Caco-2 (cell line): ENCODE results near the gene AP5M1. TPM values are rescaled to one million over a fixed set of nuclear protein-coding genes. Genes with fewer than 3 reads are reported as not detected.

Experiments used
- BruUV-seq: library from RNA; stranded (reverse); fragments of 400-500 nt; replicated peaks from 2 replicates; lab custom pipeline; 2021; lab: Mats Ljungman, UMichigan
- CTCF ChIA-PET: fragments of 300-600 bp; sonication (Branson Sonifier 250); formaldehyde crosslinking; loops from one replicate; lab custom pipeline; 2022; ENCODE audit warnings: antibody characterized with exemption; lab: Charles Lee
- POLR2A ChIA-PET: fragments of 300-600 bp; sonication (Branson Sonifier 250); formaldehyde crosslinking; loops from one replicate; lab custom pipeline; 2022; ENCODE audit warnings: antibody characterized with exemption; lab: Charles Lee
- DNase-seq, 2 experiments: peaks; one replicate each; pipeline versions ENCODE4 v3.0.0 to v3.0.0-alpha.2; 2020 to 2022
- H3K27me3 ChIP-seq: replicated peaks from 2 replicates; pipeline ENCODE4 v1.6.0; 2011; ENCODE audit warnings: low read length; ENCODE audit not compliant: control insufficient read depth, insufficient read depth
- H3K36me3 ChIP-seq: 2 replicates; pipeline ENCODE4 v1.5.1; 2011; ENCODE audit warnings: low read length; ENCODE audit not compliant: control insufficient read depth, insufficient read depth
- H3K4me1 ChIP-seq: fragments of 250-450 bp; sonication (Bioruptor Pico); 2 replicates; pipeline ENCODE4 v1.5.1; 2020; ENCODE audit warnings: mild to moderate bottlenecking
- H3K4me3 ChIP-seq: 2 replicates; pipeline ENCODE4 v1.5.1; 2011; ENCODE audit warnings: low read depth, mild to moderate bottlenecking, control low read depth, low read length
- H3K9me3 ChIP-seq: fragments of 250-450 bp; sonication (Bioruptor Pico); 2 replicates; pipeline ENCODE4 v1.5.1; 2020; ENCODE audit warnings: mild to moderate bottlenecking, moderate library complexity
- H3K27ac Mint-ChIP-seq: one replicate; pipeline ENCODE4 v1.8.0; 2022; ENCODE audit warnings: mixed read lengths; ENCODE audit not compliant: unreplicated experiment
- H3K27me3 Mint-ChIP-seq: one replicate; pipeline ENCODE4 v1.8.0; 2022; ENCODE audit warnings: mixed read lengths; ENCODE audit not compliant: insufficient read depth, unreplicated experiment
- H3K36me3 Mint-ChIP-seq: one replicate; pipeline ENCODE4 v1.8.0; 2022; ENCODE audit warnings: mild to moderate bottlenecking, mixed read lengths; ENCODE audit not compliant: insufficient read depth, unreplicated experiment
- H3K4me1 Mint-ChIP-seq: one replicate; pipeline ENCODE4 v1.8.0; 2022; ENCODE audit warnings: low read depth, mixed read lengths; ENCODE audit not compliant: unreplicated experiment
- H3K4me3 Mint-ChIP-seq: one replicate; pipeline ENCODE4 v1.8.0; 2022; ENCODE audit warnings: mild to moderate bottlenecking, moderate library complexity, mixed read lengths; ENCODE audit not compliant: unreplicated experiment
- H3K9me3 Mint-ChIP-seq: one replicate; pipeline ENCODE4 v1.8.0; 2022; ENCODE audit warnings: mixed read lengths; ENCODE audit not compliant: unreplicated experiment
- intact Hi-C: fragments of 100-400 bp; cut with micrococcal nuclease; formaldehyde crosslinking; loops from one replicate; pipeline ENCODE4 v1.10.0; 2022; ENCODE audit not compliant: unreplicated experiment
- total RNA-seq: library from RNA; stranded (reverse); gene quantifications from 2 replicates; pipeline ENCODE4 v1.2.3, GENCODE V29; 2022
- TF ChIP-seq, protein P1 (sequence below), 2 experiments: fragments of 200-600 bp in 1 of 2; IDR thresholded peaks; 1 replicate in 1 of 2; 2 replicates in 1 of 2; pipeline versions ENCODE4 v1.5.1 to v1.8.0; 2011 to 2022; ENCODE audit warnings: antibody characterized with exemption in 1 of 2, control low read depth in 1 of 2, inconsistent platforms in 1 of 2, low read depth in 1 of 2, low read length in 1 of 2, mild to moderate bottlenecking in 1 of 2, moderate library complexity in 1 of 2; ENCODE audit not compliant: insufficient read depth in 1 of 2, severe bottlenecking in 1 of 2, unreplicated experiment in 1 of 2

AP5M1 gene
- total RNA-seq, 1 experiment from 2014 or later = 47.8 TPM

DNA sequence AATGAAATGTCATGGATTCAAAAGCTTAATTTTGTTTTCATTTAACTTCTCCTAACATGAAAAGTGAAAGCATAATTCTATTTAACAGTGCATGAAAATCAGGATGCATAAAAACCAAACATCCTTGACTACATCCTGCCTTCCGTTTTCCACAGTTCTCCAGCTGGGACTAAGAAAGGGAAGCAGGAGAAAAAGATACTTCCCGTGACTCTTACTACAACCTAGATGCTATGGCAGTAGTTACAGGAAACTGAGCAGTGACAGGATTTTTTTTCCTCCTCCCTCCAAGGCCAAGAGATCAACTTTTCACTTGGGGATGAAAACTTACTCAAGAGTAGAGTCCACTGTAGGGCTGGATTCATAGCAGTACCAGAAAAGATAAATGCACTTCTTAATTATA, 2.7 kb upstream of the AP5M1 start:
- Mint-ChIP-seq H3K4me1 (peaks cover 26% of the 10 kb centered on the region), H3K36me3 (peaks cover 15% of the 10 kb centered on the region), H3K27me3 (no peaks in the 10 kb centered on the region), H3K27ac (no peak overlapping the region), H3K9me3 (no peaks in the 10 kb centered on the region), H3K4me3 (no peak overlapping the region)
- H3K4me3 ChIP-seq = no peak overlapping the region
- no peaks in the 10 kb centered on the region for H3K9me3 ChIP-seq
- intact Hi-C loops = loop anchor here (5.0 kb wide), 1 partner anchor 1659 kb away; no protein-coding TSS in a partner anchor
- no TSS peak for BruUV-seq
- no peak for DNase-seq
- no peaks in the 10 kb centered on the region for H3K27me3 ChIP-seq
- TF ChIP-seq, protein P1, sequence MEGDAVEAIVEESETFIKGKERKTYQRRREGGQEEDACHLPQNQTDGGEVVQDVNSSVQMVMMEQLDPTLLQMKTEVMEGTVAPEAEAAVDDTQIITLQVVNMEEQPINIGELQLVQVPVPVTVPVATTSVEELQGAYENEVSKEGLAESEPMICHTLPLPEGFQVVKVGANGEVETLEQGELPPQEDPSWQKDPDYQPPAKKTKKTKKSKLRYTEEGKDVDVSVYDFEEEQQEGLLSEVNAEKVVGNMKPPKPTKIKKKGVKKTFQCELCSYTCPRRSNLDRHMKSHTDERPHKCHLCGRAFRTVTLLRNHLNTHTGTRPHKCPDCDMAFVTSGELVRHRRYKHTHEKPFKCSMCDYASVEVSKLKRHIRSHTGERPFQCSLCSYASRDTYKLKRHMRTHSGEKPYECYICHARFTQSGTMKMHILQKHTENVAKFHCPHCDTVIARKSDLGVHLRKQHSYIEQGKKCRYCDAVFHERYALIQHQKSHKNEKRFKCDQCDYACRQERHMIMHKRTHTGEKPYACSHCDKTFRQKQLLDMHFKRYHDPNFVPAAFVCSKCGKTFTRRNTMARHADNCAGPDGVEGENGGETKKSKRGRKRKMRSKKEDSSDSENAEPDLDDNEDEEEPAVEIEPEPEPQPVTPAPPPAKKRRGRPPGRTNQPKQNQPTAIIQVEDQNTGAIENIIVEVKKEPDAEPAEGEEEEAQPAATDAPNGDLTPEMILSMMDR (IDR thresholded peaks at IDR 0.05; ENCODE audit: insufficient read depth in 1 of 2, low read depth in 1 of 2, low read length in 1 of 2, severe bottlenecking in 1 of 2, unreplicated experiment in 1 of 2) = no peak
- peaks cover 27% of the 10 kb centered on the region for H3K4me1 ChIP-seq
- ChIA-PET POLR2A (no interaction called here), CTCF (no interaction called here)
- 0 out of 2 replicates have a peak, but pooled peaks cover 1% of the 10 kb centered on the region for H3K36me3 ChIP-seq

DNA sequence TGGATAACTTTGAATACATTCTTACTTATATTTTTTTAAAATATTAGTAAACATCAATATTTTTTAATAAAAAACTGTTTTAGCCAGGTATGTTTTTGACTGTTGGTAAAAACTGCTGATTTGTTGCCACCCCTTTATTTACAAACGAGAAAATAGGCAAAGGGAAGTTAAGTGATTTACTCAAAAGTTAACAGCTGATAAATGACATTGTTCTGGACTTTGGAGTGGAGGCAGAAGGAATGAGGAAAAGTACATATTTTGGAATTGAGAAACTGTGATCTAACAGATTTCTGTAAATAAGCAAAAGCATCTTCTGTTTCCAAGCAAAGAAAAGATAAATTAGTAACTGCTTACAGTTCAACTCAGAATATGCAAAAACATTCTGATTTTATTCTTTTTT, 4.5 kb downstream of the AP5M1 start:
- Mint-ChIP-seq H3K27ac (no peak overlapping the region), H3K9me3 (no peaks in the 10 kb centered on the region), H3K36me3 (peaks cover 33% of the 10 kb centered on the region), H3K4me1 (peaks cover 17% of the 10 kb centered on the region), H3K4me3 (no peak overlapping the region), H3K27me3 (no peaks in the 10 kb centered on the region)
- no peaks in the 10 kb centered on the region for H3K27me3 ChIP-seq
- TF ChIP-seq, protein P1 (IDR thresholded peaks at IDR 0.05; ENCODE audit: insufficient read depth in 1 of 2, low read depth in 1 of 2, low read length in 1 of 2, severe bottlenecking in 1 of 2, unreplicated experiment in 1 of 2) = no peak
- H3K36me3 ChIP-seq = no peaks in the 10 kb centered on the region; the same call in 1 of the 2 replicates
- H3K9me3 ChIP-seq = no peaks in the 10 kb centered on the region
- DNase-seq = no peak
- ChIA-PET POLR2A (no interaction called here), CTCF (no interaction called here)
- no TSS peak for BruUV-seq
- no peak overlapping the region for H3K4me3 ChIP-seq
- intact Hi-C loops = no loop called here
- H3K4me1 ChIP-seq = peaks cover 24% of the 10 kb centered on the region

DNA sequence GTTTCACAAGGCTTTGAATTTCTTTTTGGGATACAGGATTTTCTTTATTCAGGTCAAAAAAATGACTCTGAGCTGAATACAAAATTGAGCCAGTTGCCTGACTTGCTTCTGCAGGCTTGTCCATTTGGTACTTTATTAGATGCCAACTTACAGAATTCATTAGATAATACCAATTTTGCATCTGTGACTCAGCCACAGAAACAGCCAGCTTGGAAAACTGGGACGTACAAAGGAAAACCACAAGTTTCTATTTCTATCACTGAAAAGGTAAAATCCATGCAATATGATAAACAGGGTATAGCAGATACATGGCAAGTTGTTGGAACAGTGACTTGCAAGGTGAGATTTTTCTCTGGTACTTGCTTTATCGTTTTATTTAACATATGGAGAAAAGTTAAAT, 5.8 kb downstream of the AP5M1 start:
- ChIA-PET CTCF (no interaction called here), POLR2A (no interaction called here)
- intact Hi-C loops = no loop called here
- H3K4me1 ChIP-seq = peaks cover 24% of the 10 kb centered on the region
- no peaks in the 10 kb centered on the region for H3K9me3 ChIP-seq
- no peak overlapping the region for H3K27ac Mint-ChIP-seq
- H3K9me3 Mint-ChIP-seq = no peaks in the 10 kb centered on the region
- no peak overlapping the region for H3K4me3 Mint-ChIP-seq
- H3K36me3 Mint-ChIP-seq = peaks cover 31% of the 10 kb centered on the region
- no peak overlapping the region for H3K4me3 ChIP-seq
- no peaks in the 10 kb centered on the region for H3K27me3 Mint-ChIP-seq
- no peaks in the 10 kb centered on the region; the same call in 1 of the 2 replicates for H3K36me3 ChIP-seq
- TF ChIP-seq, protein P1 (IDR thresholded peaks at IDR 0.05; ENCODE audit: insufficient read depth in 1 of 2, low read depth in 1 of 2, low read length in 1 of 2, severe bottlenecking in 1 of 2, unreplicated experiment in 1 of 2) = no peak
- H3K27me3 ChIP-seq = no peaks in the 10 kb centered on the region
- H3K4me1 Mint-ChIP-seq = peaks cover 17% of the 10 kb centered on the region
- no peak for DNase-seq
- no TSS peak for BruUV-seq
